CD14-positive monocyte (primary cell): Measurements from ENCODE around the gene FIZ1. TPM values are rescaled to one million over a fixed set of nuclear protein-coding genes. Genes with fewer than 3 reads are reported as not detected.
A peak's percentile ranks its signal among the peaks of the same experiment; 100 is the strongest.

Experiments used
- DNase-seq, 3 donors: peaks; one replicate each; pipeline ENCODE4 v3.0.0-alpha.2; 2011 to 2022
- H2AFZ ChIP-seq: 2 replicates; pipeline ENCODE4 v1.6.0; 2012; ENCODE audit warnings: mild to moderate bottlenecking, low read depth, low read length, inconsistent platforms; ENCODE audit not compliant: insufficient read depth, poor library complexity, severe bottlenecking
- H3K27ac ChIP-seq, 2 donors: 1 replicate in 1 of 2; 2 replicates in 1 of 2; pipeline ENCODE4 v1.5.1; 2012 to 2013; ENCODE audit warnings: low read length in 2 of 2, control low read depth in 1 of 2, inconsistent platforms in 1 of 2, low read depth in 1 of 2, mild to moderate bottlenecking in 1 of 2
- H3K27me3 ChIP-seq, 2 donors: one replicate each; pipeline versions ENCODE4 v1.6.0 to v1.6.1; 2011 to 2013; ENCODE audit warnings: low read length in 2 of 2; ENCODE audit not compliant: control insufficient read depth in 2 of 2, insufficient read depth in 2 of 2
- H3K36me3 ChIP-seq, 2 donors: replicated peaks in 1 of 2; 1 replicate in 1 of 2; 2 replicates in 1 of 2; pipeline versions ENCODE4 v1.5.1 to v1.6.1; 2012 to 2013; ENCODE audit warnings: low read length in 2 of 2, control low read depth in 1 of 2, inconsistent platforms in 1 of 2, mild to moderate bottlenecking in 1 of 2; ENCODE audit not compliant: insufficient read depth in 2 of 2, control insufficient read depth in 1 of 2
- H3K4me1 ChIP-seq, 2 donors: 1 replicate in 1 of 2; 2 replicates in 1 of 2; pipeline versions ENCODE4 v1.5.1 to v1.6.1; 2012 to 2013; ENCODE audit warnings: low read length in 2 of 2, control low read depth in 1 of 2, inconsistent platforms in 1 of 2, mild to moderate bottlenecking in 1 of 2, moderate library complexity in 1 of 2; ENCODE audit not compliant: insufficient read depth in 2 of 2, control insufficient read depth in 1 of 2
- H3K4me2 ChIP-seq: replicated peaks from 2 replicates; pipeline ENCODE3; 2012; ENCODE audit warnings: low read length, moderate library complexity, mild to moderate bottlenecking; ENCODE audit not compliant: poor library complexity, severe bottlenecking; ENCODE audit errors: extremely low read depth
- H3K4me3 ChIP-seq, 3 experiments: fragments of 200-600 bp in 1 of 3; sonication (generic) in 1 of 3; replicated peaks in 1 of 3; 1 replicate in 2 of 3; 2 replicates in 1 of 3; pipeline ENCODE4 v1.5.1; 2011 to 2013; ENCODE audit warnings: low read length in 3 of 3, mild to moderate bottlenecking in 3 of 3, control low read depth in 2 of 3, low read depth in 2 of 3, inconsistent platforms in 1 of 3, moderate library complexity in 1 of 3
- H3K79me2 ChIP-seq: 2 replicates; pipeline ENCODE4 v1.6.0; 2012; ENCODE audit warnings: mild to moderate bottlenecking, control low read depth, inconsistent platforms, low read length, moderate library complexity; ENCODE audit not compliant: insufficient read depth
- H3K9ac ChIP-seq: 2 replicates; pipeline ENCODE4 v1.6.0; 2017; ENCODE audit warnings: low read length, mild to moderate bottlenecking; ENCODE audit not compliant: insufficient read depth, poor library complexity, severe bottlenecking
- H3K9me3 ChIP-seq, 2 donors: replicated peaks in 1 of 2; 1 replicate in 1 of 2; 2 replicates in 1 of 2; pipeline versions ENCODE4 v1.5.1 to v1.6.1; 2012 to 2013; ENCODE audit warnings: low read length in 2 of 2, control low read depth in 1 of 2; ENCODE audit not compliant: control insufficient read depth in 1 of 2, insufficient read depth in 1 of 2
- H4K20me1 ChIP-seq: 2 replicates; pipeline ENCODE4 v1.6.0; 2012; ENCODE audit warnings: mild to moderate bottlenecking, low read length, control low read depth, moderate library complexity; ENCODE audit not compliant: insufficient read depth
- H3K27ac Mint-ChIP-seq, 7 donors: one replicate each; pipeline ENCODE4 v1.8.0; 2020; ENCODE audit warnings: mild to moderate bottlenecking in 7 of 7, mixed read lengths in 7 of 7, moderate library complexity in 6 of 7, inconsistent platforms in 2 of 7
- H3K27me3 Mint-ChIP-seq, 3 donors: one replicate each; pipeline ENCODE4 v1.8.0; 2021 to 2022; ENCODE audit warnings: low read depth in 3 of 3, mild to moderate bottlenecking in 3 of 3, mixed read lengths in 3 of 3, moderate library complexity in 3 of 3, inconsistent platforms in 1 of 3
- H3K36me3 Mint-ChIP-seq, 2 donors: one replicate each; pipeline ENCODE4 v1.8.0; 2020; ENCODE audit warnings: mixed read lengths in 2 of 2, inconsistent platforms in 1 of 2, mild to moderate bottlenecking in 1 of 2
- H3K4me1 Mint-ChIP-seq: one replicate; pipeline ENCODE4 v1.8.0; 2020; ENCODE audit warnings: mild to moderate bottlenecking, mixed read lengths
- H3K4me3 Mint-ChIP-seq, 2 donors: one replicate each; pipeline ENCODE4 v1.8.0; 2020; ENCODE audit warnings: mild to moderate bottlenecking in 2 of 2, mixed read lengths in 2 of 2, moderate library complexity in 1 of 2
- H3K9me3 Mint-ChIP-seq, 7 donors: one replicate each; pipeline ENCODE4 v1.8.0; 2020 to 2022; ENCODE audit warnings: mixed read lengths in 7 of 7, mild to moderate bottlenecking in 6 of 7, moderate library complexity in 6 of 7, inconsistent platforms in 2 of 7
- WGBS: methylation state at CpG from one replicate; pipeline ENCODE4 v1.1.5; 2013; ENCODE audit warnings: missing lambda C conversion rate; ENCODE audit not compliant: insufficient coverage; 5-methylcytosine and 5-hydroxymethylcytosine counted together
- intact Hi-C, 2 donors: fragments of 100-400 bp; cut with micrococcal nuclease; formaldehyde crosslinking; loops; one replicate each; pipeline versions ENCODE4 v1.15.0 to v1.15.1; 2023
- polyA plus RNA-seq, 3 donors: library from polyadenylated mRNA; depleted of rRNA in 1 of 3; unstranded in 2 of 3; stranded (reverse) in 1 of 3; fragments of 300-500 nt in 2 of 3; fragments of >200 nt in 1 of 3; fragmentation: Illumina TruSeq in 2 of 3; gene quantifications; 1 replicate in 2 of 3; 2 replicates in 1 of 3; pipeline ENCODE4 v1.2.3, GENCODE V29; 2012 to 2021
- TF ChIP-seq, protein P1 (sequence below): fragments of 200-600 bp; IDR thresholded peaks from one replicate; pipeline ENCODE4 v1.8.0; 2022; ENCODE audit warnings: antibody characterized with exemption, mild to moderate bottlenecking

The FIZ1 gene
- polyA plus RNA-seq, 3 donors: 1.2 to 2.6 (median 1.6) TPM

GRCh38 chr19:55598034-55598433 is 1.3 kb downstream of the FIZ1 start:
- Mint-ChIP-seq H3K9me3 (peaks cover 6 to 20% (median 12%) of the 10 kb centered on the region in 7 donors), H3K27me3 (no peaks in the 10 kb centered on the region), H3K36me3 (peaks cover 29 to 44% of the 10 kb centered on the region in 2 donors), H3K4me3 (no peak overlapping the region), H3K4me1 (peaks cover 17% of the 10 kb centered on the region), H3K27ac (peak overlapping the region in 5 of 7 donors; percentile 12 to 63 (median 46))
- H3K9ac ChIP-seq: no peak overlapping the region
- DNase-seq: no peak
- no peaks in the 10 kb centered on the region for H3K27me3 ChIP-seq
- peaks cover 0 to 10% of the 10 kb centered on the region in 2 donors for H3K9me3 ChIP-seq
- H4K20me1 ChIP-seq: no peaks in the 10 kb centered on the region
- no peak overlapping the region for H2AFZ ChIP-seq
- WGBS: 96% methylated on average over 8 of the region's 9 CpGs
- peaks cover 11 to 22% of the 10 kb centered on the region in 2 donors for H3K4me1 ChIP-seq
- peaks cover 24 to 49% of the 10 kb centered on the region in 2 donors for H3K36me3 ChIP-seq
- H3K4me2 ChIP-seq: no peak overlapping the region
- no peak overlapping the region for H3K4me3 ChIP-seq
- intact Hi-C loops: loop anchor here in 1 of 2 donors (2.0 kb wide), 1 partner anchor 27 kb away; the partner anchor contains the start of gene ZNF784
- TF ChIP-seq, protein P1, sequence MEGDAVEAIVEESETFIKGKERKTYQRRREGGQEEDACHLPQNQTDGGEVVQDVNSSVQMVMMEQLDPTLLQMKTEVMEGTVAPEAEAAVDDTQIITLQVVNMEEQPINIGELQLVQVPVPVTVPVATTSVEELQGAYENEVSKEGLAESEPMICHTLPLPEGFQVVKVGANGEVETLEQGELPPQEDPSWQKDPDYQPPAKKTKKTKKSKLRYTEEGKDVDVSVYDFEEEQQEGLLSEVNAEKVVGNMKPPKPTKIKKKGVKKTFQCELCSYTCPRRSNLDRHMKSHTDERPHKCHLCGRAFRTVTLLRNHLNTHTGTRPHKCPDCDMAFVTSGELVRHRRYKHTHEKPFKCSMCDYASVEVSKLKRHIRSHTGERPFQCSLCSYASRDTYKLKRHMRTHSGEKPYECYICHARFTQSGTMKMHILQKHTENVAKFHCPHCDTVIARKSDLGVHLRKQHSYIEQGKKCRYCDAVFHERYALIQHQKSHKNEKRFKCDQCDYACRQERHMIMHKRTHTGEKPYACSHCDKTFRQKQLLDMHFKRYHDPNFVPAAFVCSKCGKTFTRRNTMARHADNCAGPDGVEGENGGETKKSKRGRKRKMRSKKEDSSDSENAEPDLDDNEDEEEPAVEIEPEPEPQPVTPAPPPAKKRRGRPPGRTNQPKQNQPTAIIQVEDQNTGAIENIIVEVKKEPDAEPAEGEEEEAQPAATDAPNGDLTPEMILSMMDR: no peak
- H3K79me2 ChIP-seq: peaks cover 35% of the 10 kb centered on the region
- no peak overlapping the region for H3K27ac ChIP-seq

DNA sequence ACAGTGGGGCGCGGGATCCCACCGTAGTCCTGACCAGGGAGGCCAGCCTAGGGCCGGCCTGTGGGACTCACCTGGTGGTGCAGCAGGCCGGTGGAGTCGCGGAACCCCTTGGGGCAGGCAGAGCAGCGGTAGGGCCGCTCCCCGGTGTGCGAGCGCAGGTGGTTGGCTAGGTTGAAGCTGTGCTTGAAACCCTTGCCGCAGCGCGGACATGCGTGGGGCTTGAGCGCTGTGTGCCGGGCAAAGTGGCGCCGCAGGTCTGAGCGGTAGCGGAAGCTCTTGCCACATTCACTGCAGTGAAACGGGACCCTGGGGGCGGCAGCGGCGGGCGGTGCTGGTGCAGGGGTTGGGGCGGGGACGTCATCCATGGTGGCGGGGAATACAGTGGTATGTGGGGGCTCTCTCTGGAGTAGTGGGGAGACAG is 1.8 kb downstream of the FIZ1 start:
- TF ChIP-seq, protein P1: no peak
- Histone ChIP-seq H3K9ac (no peak overlapping the region), H3K4me3 (no peak overlapping the region), H3K36me3 (peaks cover 24 to 43% of the 10 kb centered on the region in 2 donors), H3K4me1 (peaks cover 11 to 17% of the 10 kb centered on the region in 2 donors), H3K27me3 (no peaks in the 10 kb centered on the region), H3K4me2 (no peak overlapping the region), H3K79me2 (peaks cover 29% of the 10 kb centered on the region), H4K20me1 (no peaks in the 10 kb centered on the region), H3K27ac (no peak overlapping the region), H2AFZ (no peak overlapping the region), H3K9me3 (peaks cover 0 to 10% of the 10 kb centered on the region in 2 donors)
- peaks cover 29 to 42% of the 10 kb centered on the region in 2 donors for H3K36me3 Mint-ChIP-seq
- peaks cover 6 to 20% (median 12%) of the 10 kb centered on the region in 7 donors for H3K9me3 Mint-ChIP-seq
- WGBS: 96% methylated on average over 18 of the region's 30 CpGs
- H3K27me3 Mint-ChIP-seq: no peaks in the 10 kb centered on the region
- no peak overlapping the region for H3K27ac Mint-ChIP-seq
- peaks cover 17% of the 10 kb centered on the region for H3K4me1 Mint-ChIP-seq
- DNase-seq: no peak
- intact Hi-C loops: no loop called here
- H3K4me3 Mint-ChIP-seq: no peak overlapping the region
